Placental pericyte (primary cell): ENCODE data around the gene SDCBP2. TPM values are rescaled to one million over a fixed set of nuclear protein-coding genes. Genes with fewer than 3 reads are reported as not detected.

Source experiments
- total RNA-seq: library from RNA; depleted of rRNA; stranded (reverse); fragments of >200 nt; gene quantifications from 2 replicates; pipeline ENCODE4 v1.2.3, GENCODE V29; 2012

SDCBP2 gene, protein sequence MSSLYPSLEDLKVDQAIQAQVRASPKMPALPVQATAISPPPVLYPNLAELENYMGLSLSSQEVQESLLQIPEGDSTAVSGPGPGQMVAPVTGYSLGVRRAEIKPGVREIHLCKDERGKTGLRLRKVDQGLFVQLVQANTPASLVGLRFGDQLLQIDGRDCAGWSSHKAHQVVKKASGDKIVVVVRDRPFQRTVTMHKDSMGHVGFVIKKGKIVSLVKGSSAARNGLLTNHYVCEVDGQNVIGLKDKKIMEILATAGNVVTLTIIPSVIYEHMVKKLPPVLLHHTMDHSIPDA
- total RNA-seq: 0.43 and 2.2 TPM in 2 replicates

GRCh38 chr20:1328680-1329330 lies at the start of gene SDCBP2:
TSS of gene SDCBP2 (minus strand) at chr20:1329139. CDS start at chr20:1320416, 8,723 bp downstream.

GRCh38 chr20:1266167-1266973 lies 62.6 kb downstream of the SDCBP2 start, which contains the start of gene SNPH:
TSS of gene SNPH (plus strand) at chr20:1266294. CDS start at chr20:1296240, 29,946 bp downstream.

Other genes with a start within 250 kb of the SDCBP2 start
- gene PSMF1, start 210.5 kb downstream of the SDCBP2 start, total RNA-seq: 101 and 173 TPM in 2 replicates
- not detected in 2 replicates for gene TMEM74B, start 144.2 kb downstream of the SDCBP2 start, total RNA-seq
- gene C20orf202, start 125.7 kb downstream of the SDCBP2 start, total RNA-seq: not detected in 2 replicates
- 0.57 and 0.66 TPM in 2 replicates for gene RAD21L1, start 103.1 kb downstream of the SDCBP2 start, total RNA-seq
- 11.8 and 20.2 TPM in 2 replicates for gene SNPH, start 62.8 kb downstream of the SDCBP2 start, total RNA-seq
- gene FKBP1A, start 63.9 kb upstream of the SDCBP2 start, total RNA-seq: 168 and 202 TPM in 2 replicates
- 34.4 and 37.9 TPM in 2 replicates for gene NSFL1C, start 137.7 kb upstream of the SDCBP2 start, total RNA-seq
- gene SIRPB2, start 162.3 kb upstream of the SDCBP2 start, total RNA-seq: not detected in 2 replicates
- gene SIRPD, start 228.6 kb upstream of the SDCBP2 start, total RNA-seq: not detected in 2 replicates